DND-41 (cell line): ENCODE results near the gene NECTIN1.

Source experiments
- ATAC-seq: fragments of 200-7000 bp; cut with Tn5 transposase; 3 replicates; pipeline ENCODE4 v1.9.1; 2021; ENCODE audit warnings: low read depth; ENCODE audit not compliant: insufficient read depth
- DNase-seq: peaks from one replicate; pipeline ENCODE4 v3.0.0-alpha.2; 2020
- H2AFZ ChIP-seq: 2 replicates; pipeline ENCODE4 v1.6.0; 2012; ENCODE audit warnings: low read depth, low read length
- H3K27ac ChIP-seq: 2 replicates; pipeline ENCODE4 v1.5.1; 2012; ENCODE audit warnings: low read length, inconsistent platforms
- H3K27me3 ChIP-seq: fragments of 200-600 bp; sonication (generic); 2 replicates; pipeline ENCODE4 v1.6.0; 2012; ENCODE audit warnings: low read length, mild to moderate bottlenecking, inconsistent platforms; ENCODE audit not compliant: insufficient read depth, poor library complexity
- H3K36me3 ChIP-seq: 2 replicates; pipeline ENCODE4 v1.5.1; 2012; ENCODE audit warnings: low read length, inconsistent platforms; ENCODE audit not compliant: insufficient read depth
- H3K4me1 ChIP-seq: 2 replicates; pipeline ENCODE4 v1.5.1; 2012; ENCODE audit warnings: mild to moderate bottlenecking, low read length; ENCODE audit not compliant: insufficient read depth
- H3K4me2 ChIP-seq: 2 replicates; pipeline ENCODE4 v1.6.0; 2012; ENCODE audit warnings: mild to moderate bottlenecking, moderate library complexity, low read length, inconsistent platforms; ENCODE audit not compliant: insufficient read depth
- H3K4me3 ChIP-seq, 2 experiments: fragments of 200-600 bp in 1 of 2; shearing (Covaris generic) in 1 of 2; 2 replicates each; pipeline ENCODE4 v1.5.1; 2012 to 2016; ENCODE audit warnings: inconsistent platforms in 2 of 2, low read length in 2 of 2, mild to moderate bottlenecking in 2 of 2, low read depth in 1 of 2, moderate library complexity in 1 of 2
- H3K79me2 ChIP-seq: 2 replicates; pipeline ENCODE4 v1.6.0; 2012; ENCODE audit warnings: low read length, inconsistent platforms; ENCODE audit not compliant: insufficient read depth
- H3K9ac ChIP-seq: 2 replicates; pipeline ENCODE4 v1.6.0; 2012; ENCODE audit warnings: low read depth, mild to moderate bottlenecking, inconsistent platforms, low read length, moderate library complexity
- H3K9me3 ChIP-seq: 2 replicates; pipeline ENCODE4 v1.5.1; 2012; ENCODE audit warnings: low read length, moderate library complexity, mild to moderate bottlenecking, inconsistent platforms; ENCODE audit not compliant: insufficient read depth, severe bottlenecking
- H4K20me1 ChIP-seq: 2 replicates; pipeline ENCODE4 v1.6.0; 2012; ENCODE audit warnings: low read length; ENCODE audit not compliant: insufficient read depth
- EZH2 ChIP-seq: IDR thresholded peaks from 3 replicates; pipeline ENCODE4 v1.6.1; 2012; ENCODE audit warnings: borderline replicate concordance, low read depth, mild to moderate bottlenecking, moderate library complexity, low read length, inconsistent platforms; ENCODE audit not compliant: severe bottlenecking
- TF ChIP-seq, protein P1 (sequence below): IDR thresholded peaks from 2 replicates; pipeline ENCODE4 v1.5.1; 2012; ENCODE audit warnings: borderline replicate concordance, low read length, moderate library complexity, mild to moderate bottlenecking; ENCODE audit not compliant: poor library complexity, severe bottlenecking; ENCODE audit errors: extremely low read depth

NECTIN1 gene

DNA sequence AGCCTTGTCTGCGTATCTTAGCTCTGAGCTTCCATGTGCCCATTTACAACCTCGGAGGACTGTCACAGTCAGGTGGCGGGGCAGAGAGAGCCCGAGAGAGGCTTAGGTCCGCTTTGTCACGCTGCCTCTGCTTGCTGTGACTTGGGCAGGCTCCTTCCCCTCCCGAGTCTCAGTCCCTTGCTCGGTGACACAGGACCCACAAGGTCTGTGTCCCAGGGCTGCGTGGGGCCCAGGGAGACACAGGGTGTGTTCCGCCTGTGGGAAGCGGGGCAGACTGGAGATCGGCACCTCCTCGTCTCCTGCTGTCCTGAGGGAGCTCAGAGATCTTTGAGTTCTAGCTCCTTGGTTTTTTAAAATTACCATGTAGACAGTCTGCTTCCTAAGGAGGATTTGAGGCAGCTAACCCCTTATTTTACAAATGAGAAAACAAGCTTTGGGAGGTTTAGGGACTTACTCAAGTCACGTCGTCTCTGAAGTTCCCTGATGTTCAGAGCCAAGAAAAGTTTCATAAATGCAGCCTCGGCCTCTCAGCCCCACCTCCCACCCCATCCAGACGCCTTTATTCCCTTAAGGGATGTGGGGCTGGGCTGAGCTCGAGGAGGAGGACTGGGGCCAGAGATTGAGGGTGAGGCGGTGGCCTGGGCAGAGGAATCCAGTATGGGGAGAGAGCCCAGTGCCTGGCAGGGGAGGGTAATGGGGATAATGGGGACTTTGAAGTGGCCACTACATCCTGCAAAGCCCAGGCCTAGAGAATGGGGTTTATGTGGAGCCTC is 103.6 kb downstream of the NECTIN1 start:
- no peak overlapping the region for H3K4me3 ChIP-seq
- no peaks in the 10 kb centered on the region for H3K36me3 ChIP-seq
- no peak overlapping the region for H3K4me2 ChIP-seq
- H3K27me3 ChIP-seq: peaks cover 14% of the 10 kb centered on the region
- no peaks in the 10 kb centered on the region for H3K79me2 ChIP-seq
- H3K27ac ChIP-seq: no peak overlapping the region
- DNase-seq (no peak), ATAC-seq (no peak)
- H3K9ac ChIP-seq: no peak overlapping the region
- TF ChIP-seq EZH2: no peak
- TF ChIP-seq, protein P1, sequence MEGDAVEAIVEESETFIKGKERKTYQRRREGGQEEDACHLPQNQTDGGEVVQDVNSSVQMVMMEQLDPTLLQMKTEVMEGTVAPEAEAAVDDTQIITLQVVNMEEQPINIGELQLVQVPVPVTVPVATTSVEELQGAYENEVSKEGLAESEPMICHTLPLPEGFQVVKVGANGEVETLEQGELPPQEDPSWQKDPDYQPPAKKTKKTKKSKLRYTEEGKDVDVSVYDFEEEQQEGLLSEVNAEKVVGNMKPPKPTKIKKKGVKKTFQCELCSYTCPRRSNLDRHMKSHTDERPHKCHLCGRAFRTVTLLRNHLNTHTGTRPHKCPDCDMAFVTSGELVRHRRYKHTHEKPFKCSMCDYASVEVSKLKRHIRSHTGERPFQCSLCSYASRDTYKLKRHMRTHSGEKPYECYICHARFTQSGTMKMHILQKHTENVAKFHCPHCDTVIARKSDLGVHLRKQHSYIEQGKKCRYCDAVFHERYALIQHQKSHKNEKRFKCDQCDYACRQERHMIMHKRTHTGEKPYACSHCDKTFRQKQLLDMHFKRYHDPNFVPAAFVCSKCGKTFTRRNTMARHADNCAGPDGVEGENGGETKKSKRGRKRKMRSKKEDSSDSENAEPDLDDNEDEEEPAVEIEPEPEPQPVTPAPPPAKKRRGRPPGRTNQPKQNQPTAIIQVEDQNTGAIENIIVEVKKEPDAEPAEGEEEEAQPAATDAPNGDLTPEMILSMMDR: no peak
- H3K9me3 ChIP-seq: no peaks in the 10 kb centered on the region
- no peaks in the 10 kb centered on the region for H3K4me1 ChIP-seq
- peaks cover 8% of the 10 kb centered on the region for H4K20me1 ChIP-seq
- no peak overlapping the region for H2AFZ ChIP-seq

DNA sequence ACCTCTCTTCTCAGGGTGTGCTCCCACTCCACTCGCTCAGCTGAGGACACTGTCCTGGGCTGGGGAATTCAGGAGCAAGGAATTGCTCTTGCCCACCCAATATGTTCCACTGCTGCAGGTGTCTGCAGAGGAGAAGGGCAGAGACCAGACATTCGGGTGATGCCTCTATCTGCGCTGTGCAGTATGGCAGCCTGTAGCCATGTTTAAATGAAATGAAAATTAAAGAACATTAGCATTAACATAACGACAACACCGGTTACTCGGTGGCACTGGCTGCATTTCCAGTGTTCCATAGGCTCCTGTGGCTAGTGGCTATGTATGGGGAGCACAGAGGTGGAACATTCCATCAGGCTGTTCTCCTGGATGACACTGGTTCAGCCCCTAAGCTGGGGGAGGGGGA is 104.4 kb downstream of the NECTIN1 start:
- Histone ChIP-seq H3K4me2 (no peak overlapping the region), H4K20me1 (peaks cover 5% of the 10 kb centered on the region), H3K9me3 (no peaks in the 10 kb centered on the region), H3K27ac (no peak overlapping the region), H3K4me1 (no peaks in the 10 kb centered on the region), H3K27me3 (peaks cover 12% of the 10 kb centered on the region), H3K79me2 (no peaks in the 10 kb centered on the region), H3K9ac (no peak overlapping the region), H3K4me3 (no peak overlapping the region), H2AFZ (no peak overlapping the region), H3K36me3 (no peaks in the 10 kb centered on the region)
- TF ChIP-seq, protein P1: no peak
- TF ChIP-seq EZH2: no peak
- ATAC-seq (no peak), DNase-seq (no peak)

DNA sequence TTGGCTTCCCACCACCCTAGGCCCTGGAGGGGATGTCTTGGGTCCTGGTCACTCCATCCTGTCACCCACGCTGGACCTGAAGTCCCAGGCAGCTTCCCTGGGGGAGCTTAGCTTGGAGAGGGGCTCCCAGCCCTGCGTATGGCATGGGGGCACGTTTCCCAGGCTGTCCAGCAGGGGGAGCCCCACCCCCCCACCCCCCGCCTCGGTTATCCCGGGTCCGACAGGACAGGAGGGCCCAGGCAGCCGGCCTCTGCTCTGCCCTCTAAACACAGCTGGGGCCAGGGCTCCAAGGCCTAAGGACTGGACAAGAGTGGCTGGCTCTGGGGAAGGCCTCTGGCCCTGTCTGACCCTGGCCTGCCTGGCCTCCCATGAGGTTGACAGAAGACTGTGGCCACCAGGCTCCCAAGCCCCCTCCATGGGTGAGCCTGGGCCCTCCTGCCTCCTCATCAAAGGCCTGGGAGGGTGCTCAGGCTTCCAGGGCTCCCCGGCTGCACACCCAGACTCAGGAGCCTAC is 104.8 kb downstream of the NECTIN1 start:
- Histone ChIP-seq H3K4me3 (no peak overlapping the region), H3K4me1 (no peaks in the 10 kb centered on the region), H3K27ac (no peak overlapping the region), H3K36me3 (no peaks in the 10 kb centered on the region), H3K9ac (no peak overlapping the region), H3K4me2 (no peak overlapping the region), H2AFZ (no peak overlapping the region), H3K9me3 (no peaks in the 10 kb centered on the region), H3K27me3 (peaks cover 12% of the 10 kb centered on the region), H4K20me1 (peaks cover 5% of the 10 kb centered on the region), H3K79me2 (no peaks in the 10 kb centered on the region)
- ATAC-seq (peak; percentile 40; the same call in 2 of the 3 replicates), DNase-seq (no peak)
- TF ChIP-seq, protein P1: peak; percentile 52
- TF ChIP-seq EZH2: no peak
